Retinal pigment epithelial cell (primary cell): ENCODE measurements around the gene SPG11.
"Not testable (repeated sequence)": the region's sequence is repeated elsewhere in the genome, so short reads cannot be mapped to it uniquely, and the experiment has no call there.

Experiments
- DNase-seq: peaks from one replicate; pipeline ENCODE4 v3.0.0-alpha.2; 2010; ENCODE audit warnings: low read depth
- H3K4me3 ChIP-seq: 2 replicates; pipeline ENCODE4 v1.5.1; 2011; ENCODE audit warnings: mild to moderate bottlenecking, low read length, control low read depth, moderate library complexity
- TF ChIP-seq, protein P1 (sequence below): conservative IDR thresholded peaks from 2 replicates; pipeline ENCODE4 v1.5.1; 2011; ENCODE audit warnings: low read depth, low read length, control low read depth, inconsistent platforms

Gene SPG11

DNA sequence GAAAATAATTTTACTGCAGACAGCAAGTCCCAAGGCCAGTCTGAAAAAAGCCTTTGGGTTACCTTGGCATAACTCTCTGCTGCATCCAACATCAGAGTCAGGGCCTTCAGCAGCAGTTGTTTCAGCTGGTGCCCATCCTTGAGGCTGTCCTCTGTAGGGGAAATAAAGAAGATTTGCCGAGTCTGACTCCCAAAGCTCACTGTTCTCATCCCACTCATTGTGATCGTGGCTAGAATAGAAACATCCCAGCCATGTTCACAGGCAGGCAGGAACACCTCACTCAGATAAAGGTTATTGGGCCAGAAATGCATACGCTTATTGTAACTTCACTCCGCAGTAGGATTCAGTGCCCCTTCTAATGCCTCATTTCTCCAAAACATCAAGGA lies 97.3 kb downstream of the SPG11 start:
- H3K4me3 ChIP-seq: no peak overlapping the region
- no peak for DNase-seq
- TF ChIP-seq, protein P1, sequence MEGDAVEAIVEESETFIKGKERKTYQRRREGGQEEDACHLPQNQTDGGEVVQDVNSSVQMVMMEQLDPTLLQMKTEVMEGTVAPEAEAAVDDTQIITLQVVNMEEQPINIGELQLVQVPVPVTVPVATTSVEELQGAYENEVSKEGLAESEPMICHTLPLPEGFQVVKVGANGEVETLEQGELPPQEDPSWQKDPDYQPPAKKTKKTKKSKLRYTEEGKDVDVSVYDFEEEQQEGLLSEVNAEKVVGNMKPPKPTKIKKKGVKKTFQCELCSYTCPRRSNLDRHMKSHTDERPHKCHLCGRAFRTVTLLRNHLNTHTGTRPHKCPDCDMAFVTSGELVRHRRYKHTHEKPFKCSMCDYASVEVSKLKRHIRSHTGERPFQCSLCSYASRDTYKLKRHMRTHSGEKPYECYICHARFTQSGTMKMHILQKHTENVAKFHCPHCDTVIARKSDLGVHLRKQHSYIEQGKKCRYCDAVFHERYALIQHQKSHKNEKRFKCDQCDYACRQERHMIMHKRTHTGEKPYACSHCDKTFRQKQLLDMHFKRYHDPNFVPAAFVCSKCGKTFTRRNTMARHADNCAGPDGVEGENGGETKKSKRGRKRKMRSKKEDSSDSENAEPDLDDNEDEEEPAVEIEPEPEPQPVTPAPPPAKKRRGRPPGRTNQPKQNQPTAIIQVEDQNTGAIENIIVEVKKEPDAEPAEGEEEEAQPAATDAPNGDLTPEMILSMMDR: no peak

DNA sequence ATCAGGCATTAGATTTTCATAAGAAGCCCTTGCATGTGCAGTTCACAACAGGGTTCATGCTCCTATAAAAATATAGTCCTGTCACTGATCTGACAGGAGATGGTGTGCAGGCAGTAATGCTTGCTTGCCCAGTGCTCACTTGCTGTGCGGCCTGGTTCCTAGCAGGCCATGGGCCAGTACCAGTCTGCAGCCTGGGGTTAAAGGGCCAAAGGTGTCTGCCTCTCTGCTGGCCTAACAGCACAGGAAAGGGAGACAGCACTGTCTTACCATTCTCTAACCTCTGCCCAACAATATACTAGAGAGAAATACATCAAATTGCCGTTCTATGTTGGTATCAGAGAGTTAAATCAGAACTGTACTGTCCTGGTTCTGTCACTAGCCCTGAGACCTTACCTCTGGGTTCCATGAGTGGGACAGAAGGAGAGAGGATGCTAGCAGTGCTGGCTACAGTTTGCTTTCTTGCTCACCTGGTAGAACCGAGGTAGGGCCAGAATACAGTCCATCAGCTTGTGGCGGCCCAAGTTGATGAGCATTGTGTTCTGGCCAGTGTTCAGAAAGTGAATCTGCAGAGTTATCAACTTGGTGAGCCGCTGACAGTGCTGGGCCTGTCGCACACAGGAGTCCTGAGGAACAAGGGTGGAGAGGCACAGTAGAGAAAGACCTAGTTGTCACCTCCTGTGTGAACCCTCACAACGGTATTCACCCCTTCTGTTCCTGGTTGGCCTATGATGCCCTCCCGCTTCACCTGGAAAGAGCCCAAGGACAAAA lies 97.9 kb downstream of the SPG11 start:
- no peak overlapping the region for H3K4me3 ChIP-seq
- TF ChIP-seq, protein P1: no peak
- no peak for DNase-seq

- not testable (repeated sequence) for DNase-seq, H3K4me3 ChIP-seq
Measured at GRCh38 chr15:44560926-44561325, 102.5 kb downstream of the SPG11 start.

DNA sequence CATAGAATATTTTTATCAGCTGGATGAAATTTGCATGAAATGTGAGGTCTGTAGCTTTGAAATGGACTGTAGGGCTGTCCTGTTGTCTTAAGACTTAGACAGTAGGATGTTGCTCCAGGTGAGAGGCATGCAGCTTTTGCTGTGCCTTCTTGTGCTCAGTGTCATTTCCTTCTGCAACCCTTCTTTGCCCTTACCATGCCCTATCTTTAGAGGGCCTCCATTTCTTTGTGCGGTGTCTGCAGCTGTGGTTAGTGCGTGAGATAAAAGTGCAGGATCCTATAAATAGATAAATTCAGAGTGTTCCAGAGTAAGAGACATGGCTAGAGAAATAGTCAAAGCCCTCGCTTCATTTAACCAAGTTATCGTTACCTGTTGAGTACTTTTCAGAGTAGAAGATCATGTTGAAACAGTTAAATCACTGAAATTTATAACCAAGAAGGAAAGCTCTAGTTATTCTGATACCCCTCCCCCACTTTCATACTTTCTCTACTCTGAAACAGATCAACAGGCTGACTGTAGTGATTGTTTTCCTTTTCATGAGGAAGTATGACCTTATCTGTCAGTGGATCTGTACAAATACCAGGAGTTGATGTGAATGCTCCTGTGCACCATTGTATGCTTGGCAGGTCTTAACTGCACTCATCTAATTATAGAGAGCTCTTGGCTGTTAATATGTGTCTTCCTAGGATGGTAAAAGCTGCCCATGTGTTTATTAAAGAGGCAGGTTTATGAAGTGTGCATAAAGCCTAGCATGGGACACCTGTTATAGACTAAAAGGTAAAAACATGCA lies 108.3 kb downstream of the SPG11 start:
- no peak overlapping the region for H3K4me3 ChIP-seq
- DNase-seq: no peak
- TF ChIP-seq, protein P1: no peak

- no peak overlapping the region for H3K4me3 ChIP-seq
- TF ChIP-seq, protein P1: no peak
- DNase-seq: no peak
Measured at GRCh38 chr15:44550734-44551133, 112.7 kb downstream of the SPG11 start.

GRCh38 chr15:44550256-44550655 lies 113.2 kb downstream of the SPG11 start:
- TF ChIP-seq, protein P1: peak; percentile 40
- no peak overlapping the region for H3K4me3 ChIP-seq
- peak; percentile 43 for DNase-seq

DNA sequence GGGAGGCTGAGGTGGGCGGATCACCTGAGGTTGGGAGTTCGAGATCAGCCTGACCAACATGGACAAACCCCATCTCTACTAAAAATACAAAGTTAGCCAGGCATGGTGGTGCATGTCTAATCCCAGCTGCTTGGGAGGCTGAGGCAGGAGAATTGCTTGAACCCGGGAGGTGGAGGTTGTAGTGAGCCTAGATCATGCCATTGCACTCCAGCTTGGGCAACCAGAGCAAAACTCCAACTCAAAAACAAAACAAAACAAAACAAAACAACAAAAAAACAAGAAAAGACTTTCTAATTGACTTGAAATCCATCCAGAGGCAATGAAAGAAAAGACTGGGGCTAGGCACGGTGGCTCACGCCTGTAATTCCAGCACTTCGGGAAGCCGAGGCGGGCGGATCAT lies 114.3 kb downstream of the SPG11 start:
- not testable (repeated sequence) for DNase-seq, H3K4me3 ChIP-seq
